Astrocyte of the cerebellum (primary cell): ENCODE results near the gene LMF1.

Source experiments
- DNase-seq: peaks from one replicate; pipeline ENCODE4 v3.0.0-alpha.2; 2011; ENCODE audit warnings: low read depth
- H3K4me3 ChIP-seq: 2 replicates; pipeline ENCODE4 v1.5.1; 2011; ENCODE audit warnings: mild to moderate bottlenecking, low read depth, low read length, moderate library complexity
- in situ Hi-C: cut with HindIII; loops from 2 replicates; pipeline ENCODE4 v1.10.0; 2017; ENCODE audit warnings: low sequenced_read_pairs
- TF ChIP-seq, protein P1 (sequence below): IDR thresholded peaks from 2 replicates; pipeline ENCODE4 v1.5.1; 2012; ENCODE audit warnings: low read length, low read depth, moderate library complexity, mild to moderate bottlenecking; ENCODE audit errors: missing control alignments

The LMF1 gene

GRCh38 chr16:939311-939710 lies 31.5 kb downstream of the LMF1 start:
- in situ Hi-C loops, result loop anchor here (5.0 kb wide), 2 partner anchors 48 to 107 kb away; no protein-coding TSS in a partner anchor
- TF ChIP-seq, protein P1, sequence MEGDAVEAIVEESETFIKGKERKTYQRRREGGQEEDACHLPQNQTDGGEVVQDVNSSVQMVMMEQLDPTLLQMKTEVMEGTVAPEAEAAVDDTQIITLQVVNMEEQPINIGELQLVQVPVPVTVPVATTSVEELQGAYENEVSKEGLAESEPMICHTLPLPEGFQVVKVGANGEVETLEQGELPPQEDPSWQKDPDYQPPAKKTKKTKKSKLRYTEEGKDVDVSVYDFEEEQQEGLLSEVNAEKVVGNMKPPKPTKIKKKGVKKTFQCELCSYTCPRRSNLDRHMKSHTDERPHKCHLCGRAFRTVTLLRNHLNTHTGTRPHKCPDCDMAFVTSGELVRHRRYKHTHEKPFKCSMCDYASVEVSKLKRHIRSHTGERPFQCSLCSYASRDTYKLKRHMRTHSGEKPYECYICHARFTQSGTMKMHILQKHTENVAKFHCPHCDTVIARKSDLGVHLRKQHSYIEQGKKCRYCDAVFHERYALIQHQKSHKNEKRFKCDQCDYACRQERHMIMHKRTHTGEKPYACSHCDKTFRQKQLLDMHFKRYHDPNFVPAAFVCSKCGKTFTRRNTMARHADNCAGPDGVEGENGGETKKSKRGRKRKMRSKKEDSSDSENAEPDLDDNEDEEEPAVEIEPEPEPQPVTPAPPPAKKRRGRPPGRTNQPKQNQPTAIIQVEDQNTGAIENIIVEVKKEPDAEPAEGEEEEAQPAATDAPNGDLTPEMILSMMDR, result no peak
- no peak overlapping the region for H3K4me3 ChIP-seq
- no peak for DNase-seq

GRCh38 chr16:938752-939151 lies 32.0 kb downstream of the LMF1 start:
- in situ Hi-C loops, result loop anchor here (5.0 kb wide), 2 partner anchors 49 to 106 kb away; no protein-coding TSS in a partner anchor
- no peak for DNase-seq
- TF ChIP-seq, protein P1, result no peak
- H3K4me3 ChIP-seq, result no peak overlapping the region

GRCh38 chr16:938136-938535 lies 32.6 kb downstream of the LMF1 start:
- in situ Hi-C loops, result loop anchor here (5.0 kb wide), 2 partner anchors 49 to 106 kb away; no protein-coding TSS in a partner anchor
- H3K4me3 ChIP-seq, result no peak overlapping the region
- TF ChIP-seq, protein P1, result no peak
- no peak for DNase-seq

DNA sequence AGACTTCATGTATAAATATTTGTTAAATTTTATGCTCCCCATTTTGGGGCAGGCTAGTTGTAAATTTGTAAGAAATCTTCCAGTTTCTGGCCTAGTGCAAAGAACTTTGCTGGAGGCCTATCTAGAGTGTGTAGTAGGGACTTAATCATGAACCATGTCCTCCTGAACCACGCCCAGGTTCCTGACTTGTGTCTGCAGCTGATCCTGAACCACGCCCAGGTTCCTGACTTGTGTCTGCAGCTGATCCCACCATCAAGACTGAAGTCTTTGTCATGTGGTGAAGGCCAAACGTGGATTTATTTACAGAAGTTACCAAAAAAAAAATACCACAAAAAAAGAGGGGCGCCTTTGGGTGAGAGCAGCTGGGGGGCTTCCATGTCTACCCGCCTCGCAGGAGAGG lies 33.1 kb downstream of the LMF1 start:
- no peak overlapping the region for H3K4me3 ChIP-seq
- TF ChIP-seq, protein P1, result no peak
- in situ Hi-C loops, result loop anchor here (5.0 kb wide), 2 partner anchors 50 to 105 kb away; no protein-coding TSS in a partner anchor
- no peak for DNase-seq

- in situ Hi-C loops, result loop anchor here (5.0 kb wide), 2 partner anchors 50 to 105 kb away; no protein-coding TSS in a partner anchor
- TF ChIP-seq, protein P1, result no peak
These were observed 33.5 kb downstream of the LMF1 start for GRCh38 chr16:937311-937710.

DNA sequence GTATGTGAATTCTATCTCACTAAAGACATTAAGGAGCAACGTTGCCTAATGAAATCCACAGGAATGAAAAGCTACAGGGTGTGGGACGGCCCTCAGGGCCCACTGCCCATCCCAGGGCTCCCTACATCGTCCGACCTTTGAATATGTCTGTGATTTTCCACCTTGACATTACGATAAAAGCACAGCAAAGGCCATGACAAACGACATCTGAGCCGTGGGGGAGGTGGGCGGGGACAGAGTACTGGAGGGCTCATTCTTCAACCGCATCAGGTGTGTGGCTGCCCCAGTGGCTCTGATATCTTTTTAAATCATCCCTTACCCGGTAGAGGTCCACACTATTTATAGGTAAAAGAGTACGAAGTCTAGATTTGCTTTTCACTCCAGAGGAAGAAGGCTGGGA lies 35.1 kb downstream of the LMF1 start:
- H3K4me3 ChIP-seq, result no peak overlapping the region
- DNase-seq, result no peak
- TF ChIP-seq, protein P1, result no peak
- in situ Hi-C loops, result loop anchor here (5.0 kb wide), 2 partner anchors 52 to 103 kb away; no protein-coding TSS in a partner anchor

More at GRCh38 chr16:937311-937710, 33.5 kb downstream of the LMF1 start:
- no peak for DNase-seq
- H3K4me3 ChIP-seq, result no peak overlapping the region

DNA sequence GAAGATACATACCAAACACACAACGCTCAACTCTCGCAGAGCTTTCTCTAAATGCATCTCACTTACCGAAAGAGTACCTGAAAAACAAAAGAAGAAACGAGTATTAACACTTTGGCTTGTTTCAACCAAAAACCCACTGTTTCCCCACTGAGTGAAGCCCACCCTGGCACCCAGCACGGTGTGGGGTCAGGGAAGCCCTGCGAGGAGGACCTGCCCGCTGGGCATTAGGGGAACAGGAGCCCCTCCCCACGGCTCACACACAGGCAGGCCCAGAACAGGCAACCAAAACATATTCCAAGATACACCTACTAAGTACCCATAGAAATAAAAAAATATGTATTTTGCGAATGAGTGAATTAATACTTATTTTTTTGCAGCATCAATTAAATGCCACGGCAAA lies 36.6 kb downstream of the LMF1 start:
- H3K4me3 ChIP-seq, result no peak overlapping the region
- in situ Hi-C loops, result no loop called here
- TF ChIP-seq, protein P1, result no peak
- DNase-seq, result no peak
